HG03378 (cell line): ENCODE data around the gene SLC4A5.
"Not testable (repeated sequence)": the region's sequence is repeated elsewhere in the genome, so short reads cannot be mapped to it uniquely, and the experiment has no call there.

Experiments used
- ATAC-seq: cut with Tn5 transposase; IDR thresholded peaks from one replicate; pipeline ENCODE4 v1.9.1; 2021; ENCODE audit warnings: mild to moderate bottlenecking, moderate library complexity; ENCODE audit not compliant: unreplicated experiment

Gene SLC4A5

DNA sequence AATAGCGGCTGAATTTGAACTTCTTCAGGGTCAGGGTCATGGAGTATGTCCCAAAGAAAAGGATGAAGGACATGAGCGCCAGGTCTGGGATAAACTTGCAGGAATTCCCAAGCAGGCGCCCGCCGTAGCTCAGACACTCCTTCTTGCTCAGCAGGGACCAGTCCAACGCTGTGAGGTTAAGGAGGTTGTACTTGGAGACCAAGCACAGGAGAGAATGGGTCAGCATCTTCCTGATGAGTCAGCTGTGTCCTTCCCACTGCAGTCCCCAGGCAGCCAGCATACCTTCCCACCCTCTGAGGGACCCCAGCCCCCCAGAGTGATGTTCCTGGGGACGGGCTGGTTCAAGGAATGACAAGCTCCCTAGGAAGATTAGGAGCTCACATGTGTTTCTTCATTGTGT lies 103.9 kb downstream of the SLC4A5 start:
- no peak for ATAC-seq

- ATAC-seq = no peak
These were observed 104.3 kb downstream of the SLC4A5 start for GRCh38 chr2:74238879-74239278.

DNA sequence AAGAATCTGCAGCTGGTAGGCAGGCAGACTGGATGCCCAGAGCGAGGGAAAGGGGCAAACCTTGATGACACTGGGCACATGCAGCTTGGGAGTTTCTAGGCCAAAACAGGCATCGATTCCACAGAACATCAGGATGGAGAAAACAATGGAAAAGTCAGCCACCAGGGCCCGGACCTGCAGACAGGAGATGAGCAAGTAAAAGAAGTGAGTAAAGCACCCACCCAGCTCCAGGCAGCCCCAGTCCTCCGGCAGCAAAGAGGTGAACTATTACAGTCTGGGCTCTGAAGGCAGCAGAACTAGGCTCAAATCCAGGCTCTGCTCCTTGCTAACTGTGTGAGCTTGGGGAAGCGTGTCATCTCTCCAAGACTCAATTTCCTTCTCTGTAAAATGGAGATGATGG lies 108.2 kb downstream of the SLC4A5 start:
- no peak for ATAC-seq

DNA sequence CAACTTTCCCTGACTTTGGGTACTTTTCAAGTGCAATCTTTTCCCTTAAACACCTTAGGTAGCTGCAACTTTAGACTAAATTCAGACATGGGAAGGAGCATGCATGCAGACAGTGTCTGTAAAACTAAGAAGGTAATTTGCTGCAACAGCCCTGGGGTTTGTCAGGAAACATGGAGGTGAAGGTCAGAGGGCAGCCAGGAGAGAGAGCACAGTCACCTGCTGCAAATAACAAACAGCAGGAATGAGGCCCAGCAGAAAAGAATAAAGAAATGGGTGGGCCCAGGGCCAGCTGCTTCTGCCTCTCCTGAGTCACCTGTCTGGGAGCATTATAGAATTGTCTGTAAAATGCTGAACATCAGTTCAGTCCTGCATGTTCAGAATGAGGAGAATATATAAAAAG lies 109.6 kb downstream of the SLC4A5 start:
- no peak for ATAC-seq

GRCh38 chr2:74232426-74232825 lies 110.8 kb downstream of the SLC4A5 start:
- no peak for ATAC-seq

- ATAC-seq = not testable (repeated sequence)
These were observed 113.4 kb downstream of the SLC4A5 start for GRCh38 chr2:74229865-74230264.

DNA sequence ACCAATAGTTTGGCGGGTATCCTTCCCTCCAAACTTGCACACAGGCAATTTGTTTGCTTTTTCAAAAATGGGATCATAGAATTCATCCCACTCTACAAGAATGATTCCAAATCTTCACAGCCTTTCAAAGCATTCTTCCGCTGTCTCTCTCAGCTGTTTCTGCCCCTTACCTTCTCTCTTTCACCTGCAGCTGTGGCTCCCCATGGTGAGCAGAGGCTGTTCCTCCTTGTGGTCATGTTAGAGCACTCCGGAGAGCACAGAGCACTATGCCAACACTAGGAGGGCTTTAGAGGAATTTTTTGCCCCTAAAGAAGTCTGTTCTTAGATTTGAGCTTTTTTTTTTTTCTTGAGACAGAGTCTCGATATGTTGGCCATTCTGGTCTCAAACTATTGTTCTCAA lies 114.4 kb downstream of the SLC4A5 start:
- ATAC-seq = no peak

GRCh38 chr2:74227646-74228045 lies 115.6 kb downstream of the SLC4A5 start:
- no peak for ATAC-seq

DNA sequence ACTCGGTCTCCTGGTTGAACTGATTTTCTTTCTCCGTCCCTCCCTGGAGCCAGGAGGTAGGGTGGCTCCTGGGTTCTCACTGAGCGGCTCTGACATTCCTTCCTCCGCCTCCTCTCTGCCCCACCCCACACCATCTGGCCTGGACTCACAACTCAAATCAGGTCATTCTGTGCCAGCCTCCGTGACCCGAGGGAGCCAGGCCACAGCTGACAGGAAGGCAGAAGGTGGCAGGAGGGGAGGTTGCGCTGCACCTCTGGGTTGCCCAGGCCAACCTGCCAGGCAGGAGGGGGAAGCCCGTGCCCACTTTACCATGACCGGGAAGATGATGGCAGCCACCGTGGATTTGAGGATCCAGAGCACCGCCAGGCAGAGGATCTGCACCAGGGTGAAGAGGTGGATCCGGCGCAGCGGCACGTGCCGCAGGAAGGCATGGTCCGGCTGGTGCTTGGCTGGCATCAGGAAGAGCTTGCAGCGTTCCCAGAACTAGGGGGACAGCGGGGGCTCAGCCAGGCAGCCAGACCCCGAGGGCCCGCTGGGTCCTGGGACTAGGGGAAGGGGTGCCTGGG lies 116.5 kb downstream of the SLC4A5 start:
- ATAC-seq = no peak

- no peak for ATAC-seq
These were observed 117.3 kb downstream of the SLC4A5 start for GRCh38 chr2:74225698-74226459.

GRCh38 chr2:74223941-74224770 lies 119.1 kb downstream of the SLC4A5 start:
- ATAC-seq = no peak

DNA sequence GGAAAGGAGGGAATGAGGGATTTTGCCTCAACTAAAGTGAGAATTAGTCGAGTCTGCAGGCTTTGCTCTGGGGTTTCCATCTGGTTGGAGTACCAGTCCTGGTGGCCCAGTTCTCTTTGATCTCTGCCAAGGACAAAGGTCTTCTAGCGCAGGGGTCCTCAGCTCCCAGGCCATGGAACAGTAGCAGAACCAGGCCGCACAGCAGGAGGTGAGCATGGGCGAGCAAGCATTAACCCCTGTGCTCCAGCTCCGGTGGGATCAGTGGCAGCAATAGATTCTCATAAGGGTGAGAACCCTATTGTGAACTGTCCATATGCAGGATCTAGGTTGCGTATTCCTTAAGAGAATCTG lies 120.9 kb downstream of the SLC4A5 start:
- ATAC-seq = no peak

- ATAC-seq = no peak
These were observed 121.5 kb downstream of the SLC4A5 start for GRCh38 chr2:74221604-74222299.

DNA sequence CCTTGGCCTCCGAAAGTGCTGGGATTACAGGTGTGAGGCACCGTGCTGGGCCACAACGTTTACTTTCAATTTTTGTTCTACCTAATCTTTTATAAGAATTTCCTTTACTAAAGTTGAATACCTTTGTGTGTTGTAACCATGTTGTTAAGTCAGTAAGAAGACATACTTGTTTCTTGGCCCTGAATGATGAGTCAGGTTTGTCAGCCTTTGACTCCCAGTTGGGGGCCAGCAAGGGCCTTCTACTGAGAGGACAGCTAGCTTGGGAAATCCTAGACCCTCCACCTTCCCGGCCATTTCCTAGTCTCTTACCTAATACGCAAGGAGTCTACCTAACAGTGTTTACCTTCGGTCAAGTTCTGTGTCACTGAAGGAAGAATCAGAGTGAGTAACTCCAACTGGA lies 122.1 kb downstream of the SLC4A5 start:
- no peak for ATAC-seq

GRCh38 chr2:74219846-74220486 lies 123.2 kb downstream of the SLC4A5 start:
- ATAC-seq = no peak

- ATAC-seq = no peak
These were observed 126.6 kb downstream of the SLC4A5 start for GRCh38 chr2:74216642-74217041.

- not testable (repeated sequence) for ATAC-seq
These were observed 127.4 kb downstream of the SLC4A5 start for GRCh38 chr2:74215771-74216170.

DNA sequence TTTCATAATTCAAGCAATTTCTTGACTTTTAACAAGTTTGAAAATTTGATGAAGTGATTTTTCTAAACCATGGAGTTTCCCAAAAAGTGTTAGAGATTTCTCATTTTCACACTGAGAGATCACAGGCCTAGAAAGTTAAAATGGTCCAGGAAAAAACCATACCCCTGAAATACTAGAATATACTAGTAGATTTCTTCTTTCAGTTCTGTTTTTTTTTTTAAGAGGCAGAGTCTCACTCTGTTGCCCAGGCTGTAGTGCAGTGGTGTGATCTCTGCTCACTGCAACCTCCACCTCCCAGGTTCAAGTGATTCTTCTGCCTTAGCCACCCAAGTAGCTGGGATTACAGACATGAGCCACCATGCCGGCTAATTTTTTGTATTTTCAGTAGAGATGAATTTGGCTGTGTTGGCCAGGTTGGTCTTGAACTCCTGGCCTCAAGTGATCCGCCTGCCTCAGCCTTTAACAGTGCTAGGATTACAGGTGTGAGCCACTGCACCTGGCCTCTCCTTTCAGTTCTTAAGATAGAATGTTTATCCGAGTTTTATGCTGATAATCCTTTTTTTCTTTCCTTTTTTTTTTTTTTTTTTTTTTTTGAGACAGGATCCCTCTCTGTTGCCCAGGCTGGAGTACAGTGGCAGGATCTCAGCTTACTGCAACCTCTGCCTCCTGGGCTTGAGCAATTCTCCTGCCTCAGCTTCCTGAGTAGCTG lies 130.4 kb downstream of the SLC4A5 start:
- no peak for ATAC-seq

DNA sequence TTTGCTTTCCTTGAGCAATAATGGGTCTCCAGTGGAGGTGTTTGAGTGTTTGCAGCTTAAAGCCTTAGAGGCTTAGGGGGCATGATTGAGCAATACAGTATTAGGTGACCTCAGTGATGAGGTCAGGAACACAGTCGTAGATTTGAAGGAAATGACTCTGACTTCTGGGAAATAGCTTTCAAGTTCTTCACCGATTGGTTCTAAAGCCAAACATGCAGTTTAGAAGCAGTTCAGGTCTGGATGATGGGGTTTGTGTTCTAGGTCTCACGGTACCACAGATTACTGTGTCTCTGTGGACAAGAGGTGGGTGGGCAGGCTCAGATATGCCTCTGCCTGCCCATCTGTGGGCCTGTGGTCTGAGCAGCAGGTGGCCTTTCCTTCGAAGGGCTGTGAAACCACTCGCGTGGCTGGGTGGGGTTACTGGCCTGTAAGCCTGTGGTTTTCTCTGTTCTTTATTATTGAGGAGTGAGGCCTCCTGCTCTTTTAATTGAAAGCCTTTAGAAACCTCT lies 137.0 kb downstream of the SLC4A5 start:
- peak; percentile 66 for ATAC-seq

DNA sequence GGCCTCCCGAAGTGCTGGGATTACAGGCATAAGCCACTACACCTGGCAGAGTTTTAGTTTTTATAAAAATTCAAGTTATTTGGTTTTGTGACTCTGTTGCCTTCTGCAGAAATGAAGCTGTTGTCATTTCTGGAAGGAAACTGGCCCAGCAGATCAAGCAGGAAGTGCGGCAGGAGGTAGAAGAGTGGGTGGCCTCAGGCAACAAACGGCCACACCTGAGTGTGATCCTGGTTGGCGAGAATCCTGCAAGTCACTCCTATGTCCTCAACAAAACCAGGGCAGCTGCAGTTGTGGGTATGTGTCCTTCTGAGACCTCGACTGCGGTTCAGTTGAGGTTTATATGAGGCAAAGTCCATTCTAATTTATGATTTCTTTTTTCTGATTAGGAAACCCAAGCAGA lies 137.6 kb downstream of the SLC4A5 start:
- ATAC-seq = no peak
